GM23248 (cell line): ENCODE results near the gene DCANP1. TPM values are rescaled to one million over a fixed set of nuclear protein-coding genes. Genes with fewer than 3 reads are reported as not detected.

Source experiments
- DNase-seq: peaks from one replicate; pipeline ENCODE4 v3.0.0-alpha.2; 2015
- H2AFZ ChIP-seq: fragments of 200-600 bp; sonication (generic); 2 replicates; pipeline ENCODE4 v1.6.1; 2016; ENCODE audit warnings: antibody characterized with exemption
- H3F3A ChIP-seq: fragments of 200-600 bp; sonication (generic); 2 replicates; pipeline ENCODE4 v1.6.1; 2016; ENCODE audit warnings: mild to moderate bottlenecking, antibody characterized with exemption, mixed run types; ENCODE audit not compliant: insufficient read depth
- H3K27ac ChIP-seq: fragments of 200-600 bp; sonication (generic); 2 replicates; pipeline ENCODE4 v1.5.1; 2016; ENCODE audit warnings: mild to moderate bottlenecking
- H3K27me3 ChIP-seq: fragments of 200-600 bp; sonication (generic); replicated peaks from 2 replicates; pipeline ENCODE4 v1.6.1; 2016; ENCODE audit warnings: mild to moderate bottlenecking; ENCODE audit not compliant: insufficient read depth
- H3K36me3 ChIP-seq: fragments of 200-600 bp; sonication (generic); 2 replicates; pipeline ENCODE4 v1.6.1; 2016; ENCODE audit warnings: low read depth, mild to moderate bottlenecking
- H3K4me1 ChIP-seq: fragments of 200-600 bp; sonication (generic); 2 replicates; pipeline ENCODE4 v1.6.1; 2016; ENCODE audit warnings: mild to moderate bottlenecking; ENCODE audit not compliant: insufficient read depth
- H3K4me2 ChIP-seq: fragments of 200-600 bp; sonication (generic); one replicate; pipeline ENCODE4 v1.6.1; 2016; ENCODE audit warnings: mild to moderate bottlenecking; ENCODE audit not compliant: unreplicated experiment
- H3K4me3 ChIP-seq: fragments of 200-600 bp; sonication (generic); 2 replicates; pipeline ENCODE4 v1.5.1; 2016; ENCODE audit warnings: mild to moderate bottlenecking
- H3K79me2 ChIP-seq: fragments of 200-600 bp; sonication (generic); 2 replicates; pipeline ENCODE4 v1.6.1; 2016; ENCODE audit warnings: mild to moderate bottlenecking; ENCODE audit not compliant: insufficient read depth
- H3K9ac ChIP-seq: fragments of 200-600 bp; sonication (generic); 2 replicates; pipeline ENCODE4 v1.6.1; 2016; ENCODE audit warnings: mild to moderate bottlenecking
- H3K9me2 ChIP-seq: fragments of 200-600 bp; sonication (generic); 2 replicates; pipeline ENCODE4 v1.6.1; 2016; ENCODE audit warnings: mixed run types, mild to moderate bottlenecking, moderate library complexity; ENCODE audit not compliant: insufficient read depth
- H3K9me3 ChIP-seq: fragments of 200-600 bp; sonication (generic); one replicate; pipeline ENCODE4 v1.6.1; 2017; ENCODE audit warnings: low read depth
- H4K20me1 ChIP-seq: fragments of 200-600 bp; sonication (generic); 2 replicates; pipeline ENCODE4 v1.6.0; 2016; ENCODE audit not compliant: insufficient read depth
- EZH2 ChIP-seq: fragments of 200-600 bp; sonication (generic); IDR thresholded peaks from 2 replicates; pipeline ENCODE4 v1.6.1; 2018; ENCODE audit warnings: antibody characterized with exemption, mild to moderate bottlenecking; ENCODE audit not compliant: insufficient read depth, poor library complexity, severe bottlenecking
- EZH2phosphoT487 ChIP-seq: fragments of 200-600 bp; sonication (generic); IDR thresholded peaks from 2 replicates; pipeline ENCODE4 v1.6.1; 2018; ENCODE audit warnings: antibody characterized with exemption, moderate library complexity, mild to moderate bottlenecking, low read depth; ENCODE audit not compliant: insufficient read depth
- WGBS, 2 experiments: methylation state at CpG; one replicate each; pipeline ENCODE4 v1.1.6; 2015 to 2017; ENCODE audit warnings: low lambda C conversion rate in 2 of 2, low coverage in 1 of 2; ENCODE audit errors: missing lambda C conversion rate in 2 of 2; 5-methylcytosine and 5-hydroxymethylcytosine counted together
- in situ Hi-C: fragments of 300-500 bp; cut with MboI; formaldehyde crosslinking; loops from 2 replicates; pipeline ENCODE4 v1.15.0; 2020
- polyA plus RNA-seq: library from polyadenylated mRNA; unstranded; fragments of >200 nt; fragmentation: Nextera tagmentation; extraction: Ambion mirVana; gene quantifications from 2 replicates; pipeline ENCODE4 v1.2.1, GENCODE V29; 2016
- total RNA-seq: library from RNA; depleted of rRNA; stranded (reverse); fragments of >200 nt; shearing (Covaris generic); gene quantifications from 2 replicates; pipeline ENCODE4 v1.2.3, GENCODE V29; 2014

Gene DCANP1
- total and polyA plus RNA-seq, 2 experiments from 2014 or later = not detected

DNA sequence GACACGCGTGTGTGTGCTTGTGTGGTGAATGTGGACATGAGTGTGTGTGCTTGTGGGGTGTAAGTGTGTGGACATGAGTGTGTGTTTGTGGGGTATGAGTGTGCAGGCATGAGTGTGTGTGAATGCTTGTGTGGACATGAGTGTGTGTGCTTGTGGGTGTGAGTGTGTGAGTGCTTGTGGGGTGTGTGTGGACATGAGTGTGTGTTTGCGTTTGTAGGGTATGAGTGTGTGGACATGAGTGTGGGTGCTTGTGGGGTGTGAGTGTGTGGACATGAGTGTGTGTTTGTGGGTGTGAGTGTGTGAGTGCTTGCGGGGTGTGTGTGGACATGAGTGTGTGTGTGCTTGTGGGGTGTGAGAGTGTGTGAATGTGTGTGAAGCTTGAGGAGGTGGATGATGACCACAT is 34.8 kb upstream of the DCANP1 start:
- H3K27ac ChIP-seq = no peak overlapping the region
- DNase-seq = no peak
- no peak overlapping the region for H3K9ac ChIP-seq
- no peak for TF ChIP-seq EZH2phosphoT487
- no peak for TF ChIP-seq EZH2
- in situ Hi-C loops = no loop called here
- no peak overlapping the region for H2AFZ ChIP-seq
- H3K79me2 ChIP-seq = no peaks in the 10 kb centered on the region
- 96 to 97% methylated on average over 4 of the region's 4 CpGs for WGBS, 2 experiments
- no peaks in the 10 kb centered on the region for H3K9me2 ChIP-seq
- H3K9me3 ChIP-seq = no peaks in the 10 kb centered on the region
- no peak overlapping the region for H3K4me2 ChIP-seq
- peaks cover 15% of the 10 kb centered on the region for H3K27me3 ChIP-seq
- no peaks in the 10 kb centered on the region for H4K20me1 ChIP-seq
- no peaks in the 10 kb centered on the region for H3K36me3 ChIP-seq
- H3K4me1 ChIP-seq = no peaks in the 10 kb centered on the region
- H3F3A ChIP-seq = no peaks in the 10 kb centered on the region
- H3K4me3 ChIP-seq = no peak overlapping the region

DNA sequence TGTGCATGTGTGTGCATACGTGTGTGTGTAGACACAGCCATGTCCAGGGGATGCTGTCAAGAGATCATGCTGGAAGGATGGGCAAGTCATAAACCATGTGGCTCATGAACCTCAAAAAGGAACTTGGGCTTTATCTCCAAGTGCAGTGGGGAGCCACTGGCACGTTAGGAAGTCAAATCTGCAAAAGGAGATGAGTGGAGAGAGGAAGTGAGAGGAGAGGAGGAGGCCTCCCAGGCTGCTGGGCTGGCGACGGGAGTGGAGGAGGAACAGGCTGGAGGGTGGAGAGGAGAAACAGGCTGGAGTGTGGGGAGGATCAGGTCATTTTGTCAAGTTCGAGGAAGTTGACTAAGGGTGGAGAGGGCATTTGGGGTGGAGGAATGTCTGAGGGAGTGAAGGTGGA is 34.2 kb upstream of the DCANP1 start:
- Histone ChIP-seq H3K79me2 (no peaks in the 10 kb centered on the region), H2AFZ (no peak overlapping the region), H3K4me1 (no peaks in the 10 kb centered on the region), H3F3A (no peaks in the 10 kb centered on the region), H3K4me2 (no peak overlapping the region), H3K9me3 (no peaks in the 10 kb centered on the region), H3K27ac (no peak overlapping the region), H3K36me3 (no peaks in the 10 kb centered on the region), H4K20me1 (no peaks in the 10 kb centered on the region), H3K27me3 (peaks cover 20% of the 10 kb centered on the region), H3K9me2 (no peaks in the 10 kb centered on the region), H3K9ac (no peak overlapping the region), H3K4me3 (no peak overlapping the region)
- no peak for DNase-seq
- TF ChIP-seq EZH2phosphoT487 = no peak
- no peak for TF ChIP-seq EZH2
- in situ Hi-C loops = no loop called here
- 66 to 68% methylated on average over 5 of the region's 5 CpGs for WGBS, 2 experiments

DNA sequence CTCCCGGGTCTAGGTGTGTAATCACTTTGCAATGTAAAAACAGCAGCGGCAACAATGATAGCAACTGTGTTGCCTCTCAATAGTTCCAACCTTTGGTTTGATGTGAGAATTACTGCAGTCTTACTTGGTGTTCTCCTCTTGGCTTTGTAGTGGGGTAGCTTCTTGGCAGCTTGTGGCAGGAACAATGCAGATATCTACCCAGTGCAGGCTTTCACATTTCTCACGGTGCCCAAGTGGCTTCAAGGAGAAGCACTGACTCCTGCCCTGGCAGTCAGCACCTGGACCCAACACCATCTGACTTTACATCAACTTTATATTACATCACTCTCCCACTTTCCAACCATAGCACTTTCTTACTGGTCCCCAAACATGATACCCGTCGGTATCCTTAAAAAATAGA is 33.4 kb upstream of the DCANP1 start:
- Histone ChIP-seq H3K4me3 (no peak overlapping the region), H3K36me3 (no peaks in the 10 kb centered on the region), H3K4me2 (no peak overlapping the region), H3K27ac (no peak overlapping the region), H3K9ac (no peak overlapping the region), H3K4me1 (no peaks in the 10 kb centered on the region), H3K9me3 (no peaks in the 10 kb centered on the region), H3F3A (no peaks in the 10 kb centered on the region), H3K27me3 (peaks cover 25% of the 10 kb centered on the region), H2AFZ (no peak overlapping the region), H3K79me2 (no peaks in the 10 kb centered on the region), H4K20me1 (no peaks in the 10 kb centered on the region), H3K9me2 (no peaks in the 10 kb centered on the region)
- in situ Hi-C loops = no loop called here
- no peak for DNase-seq
- no peak for TF ChIP-seq EZH2phosphoT487
- TF ChIP-seq EZH2 = no peak
- 77 to 87% methylated on average over 5 of the region's 5 CpGs for WGBS, 2 experiments

DNA sequence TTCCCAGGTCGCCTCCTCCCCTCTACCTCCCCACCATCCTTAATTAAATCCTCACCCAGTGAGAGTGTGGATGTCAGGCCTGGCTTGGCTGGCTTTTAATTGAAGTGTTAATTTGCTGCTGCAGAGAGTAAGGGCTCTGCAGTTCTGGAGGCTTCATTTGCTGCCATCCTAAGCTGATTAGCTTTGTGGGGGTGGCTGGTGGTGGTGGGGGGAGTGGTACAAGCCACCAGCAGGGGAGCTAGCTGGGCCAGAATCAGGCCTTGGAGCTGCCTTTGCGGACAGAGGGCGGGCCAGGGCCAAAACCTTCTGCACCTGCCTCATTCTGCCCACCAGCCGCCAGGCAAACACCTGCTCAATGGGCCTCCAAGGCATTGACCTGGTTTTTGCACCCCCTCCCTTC is 31.8 kb upstream of the DCANP1 start:
- H3K9me3 ChIP-seq = no peaks in the 10 kb centered on the region
- in situ Hi-C loops = no loop called here
- H3K9ac ChIP-seq = no peak overlapping the region
- no peaks in the 10 kb centered on the region for H3K36me3 ChIP-seq
- H3K4me3 ChIP-seq = no peak overlapping the region
- H3K79me2 ChIP-seq = no peaks in the 10 kb centered on the region
- no peaks in the 10 kb centered on the region for H3K4me1 ChIP-seq
- WGBS, 2 experiments = 42 to 67% methylated on average over 4 of the region's 4 CpGs
- TF ChIP-seq EZH2phosphoT487 (no peak), EZH2 (no peak)
- DNase-seq = no peak
- H3K9me2 ChIP-seq = no peaks in the 10 kb centered on the region
- no peaks in the 10 kb centered on the region for H3F3A ChIP-seq
- no peak overlapping the region for H2AFZ ChIP-seq
- H3K4me2 ChIP-seq = no peak overlapping the region
- H3K27ac ChIP-seq = no peak overlapping the region
- H4K20me1 ChIP-seq = no peaks in the 10 kb centered on the region
- peaks cover 39% of the 10 kb centered on the region for H3K27me3 ChIP-seq

DNA sequence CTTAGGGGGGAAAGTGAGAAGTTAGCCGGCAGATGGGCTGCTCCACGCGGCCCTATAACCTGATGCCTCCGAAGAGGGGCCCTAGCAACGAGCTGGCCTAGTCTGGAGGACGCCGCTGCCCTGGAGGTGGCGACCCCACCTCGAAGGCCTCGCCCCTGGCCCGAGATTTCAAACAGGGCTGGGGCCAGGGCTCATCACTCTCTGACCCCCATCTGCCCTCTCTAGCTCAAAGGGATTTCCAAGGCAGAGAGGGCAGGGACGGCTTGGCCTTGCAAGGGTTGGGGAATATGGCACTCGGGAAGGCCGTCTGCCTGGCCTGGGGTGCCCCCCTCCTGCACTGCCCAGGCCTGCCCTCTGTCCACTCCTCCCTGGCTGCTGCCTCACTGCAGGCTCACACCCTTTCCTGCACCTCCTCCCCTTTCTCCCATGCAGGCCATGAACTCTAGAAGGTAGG is 30.5 kb upstream of the DCANP1 start:
- H3K9me2 ChIP-seq = no peaks in the 10 kb centered on the region
- H3K27me3 ChIP-seq = peaks cover 46% of the 10 kb centered on the region
- no peak overlapping the region for H3K4me3 ChIP-seq
- H3K27ac ChIP-seq = no peak overlapping the region
- no peaks in the 10 kb centered on the region for H3K36me3 ChIP-seq
- no peak overlapping the region for H3K4me2 ChIP-seq
- no peaks in the 10 kb centered on the region for H3K9me3 ChIP-seq
- no peaks in the 10 kb centered on the region for H3K4me1 ChIP-seq
- no peak for DNase-seq
- TF ChIP-seq EZH2phosphoT487 = no peak
- TF ChIP-seq EZH2 = no peak
- no peaks in the 10 kb centered on the region for H3F3A ChIP-seq
- H4K20me1 ChIP-seq = no peaks in the 10 kb centered on the region
- 63 to 64% methylated on average over 14 of the region's 14 CpGs for WGBS, 2 experiments
- H3K9ac ChIP-seq = no peak overlapping the region
- in situ Hi-C loops = no loop called here
- H2AFZ ChIP-seq = no peak overlapping the region
- no peaks in the 10 kb centered on the region for H3K79me2 ChIP-seq
